ENCODE data around the gene MSH5.
"Not testable (repeated sequence)": the region's sequence is repeated elsewhere in the genome, so short reads cannot be mapped to it uniquely, and the experiment has no call there.

Gene MSH5

DNA sequence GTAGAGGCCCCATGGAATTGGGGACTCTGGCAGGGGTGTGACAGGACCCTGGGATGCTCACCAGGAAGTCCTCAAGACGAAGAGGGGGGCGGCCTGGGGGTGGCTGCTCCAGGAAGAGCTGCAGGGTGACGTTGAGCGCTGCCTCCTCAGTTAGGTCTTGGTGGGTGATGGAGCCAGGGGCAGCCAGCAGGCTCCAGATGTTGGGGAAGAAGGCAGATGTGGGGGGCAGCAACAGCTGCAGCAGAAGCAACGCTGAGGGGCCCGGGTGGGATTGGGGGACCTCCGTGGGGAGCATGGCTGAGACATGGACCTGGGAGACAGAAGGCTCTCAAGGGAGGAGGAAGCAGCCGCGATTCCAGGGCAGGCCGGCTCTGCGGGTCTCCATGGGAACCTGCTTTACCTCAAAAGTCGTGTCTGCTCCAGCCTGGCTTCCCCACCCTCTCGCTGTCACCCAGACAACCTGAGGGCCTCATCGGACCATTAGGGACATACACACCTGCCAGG lies 36.7 kb downstream of the MSH5 start:
- FAIRE-seq (no peak), DNase-seq (ENCODE audit: insufficient read length, low spot score) (no peak)

DNA sequence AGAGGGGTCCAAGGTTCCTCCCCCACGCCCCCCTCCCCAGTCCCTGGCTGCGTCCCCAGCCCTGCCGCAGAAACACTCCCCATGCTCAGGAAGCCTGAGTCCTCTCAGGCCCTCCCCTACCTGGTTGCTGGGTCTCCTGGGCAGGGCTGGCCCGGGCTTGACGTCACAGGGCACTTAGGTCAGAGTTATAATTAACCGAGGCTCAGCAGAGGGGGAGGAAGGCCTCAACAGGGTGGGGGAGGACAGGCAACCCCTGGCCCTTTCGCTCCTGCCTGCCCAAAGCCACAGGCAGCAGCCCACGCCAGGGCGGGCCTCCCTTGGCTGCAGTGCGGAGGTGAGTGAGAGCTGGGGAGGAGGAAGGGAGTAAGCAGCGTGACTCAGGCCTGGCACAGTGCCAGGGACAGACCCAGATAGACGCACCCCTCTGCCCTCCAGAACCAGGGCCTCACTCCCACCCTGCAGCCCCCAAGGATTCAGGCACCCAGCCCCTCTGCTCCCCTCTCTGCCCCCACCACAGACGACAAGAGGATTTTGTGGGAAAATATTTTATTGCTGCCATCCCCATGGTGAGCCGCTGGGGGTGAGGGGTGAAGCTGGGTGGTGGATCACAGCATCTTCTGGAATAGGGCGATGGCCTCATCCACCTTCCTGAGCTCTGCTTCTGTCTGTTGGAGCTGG lies 37.3 kb downstream of the MSH5 start, which contains the start of gene VWA7:
Gene VWA7 (minus strand): TSS at position 340 of the 678 bp plus-strand sequence. CDS start 549 bp downstream, outside the sequence.
- DNase-seq (ENCODE audit: insufficient read length, low spot score) (peak; percentile 85), FAIRE-seq (peak; percentile 94)

DNA sequence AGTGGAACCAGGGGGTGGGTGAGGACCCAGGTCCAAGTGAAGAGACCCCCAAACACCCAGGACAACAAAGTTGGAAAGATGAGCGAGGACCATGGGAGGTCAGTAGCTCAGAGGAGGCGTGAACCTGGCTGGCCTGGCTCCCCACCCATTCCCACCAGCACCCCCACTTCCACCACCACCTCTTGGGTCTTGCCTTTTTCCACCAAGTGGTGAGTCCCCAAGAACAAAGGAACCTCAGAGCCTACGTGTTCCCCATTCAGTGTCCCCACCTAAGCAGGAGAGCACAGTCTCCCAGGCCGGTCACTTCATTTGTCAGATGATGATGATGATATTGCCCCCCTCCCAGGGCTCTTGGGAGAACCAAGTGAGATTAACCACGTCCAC lies 37.9 kb downstream of the MSH5 start:
- no peak for FAIRE-seq
- no peak for DNase-seq (ENCODE audit: insufficient read length, low spot score)

DNA sequence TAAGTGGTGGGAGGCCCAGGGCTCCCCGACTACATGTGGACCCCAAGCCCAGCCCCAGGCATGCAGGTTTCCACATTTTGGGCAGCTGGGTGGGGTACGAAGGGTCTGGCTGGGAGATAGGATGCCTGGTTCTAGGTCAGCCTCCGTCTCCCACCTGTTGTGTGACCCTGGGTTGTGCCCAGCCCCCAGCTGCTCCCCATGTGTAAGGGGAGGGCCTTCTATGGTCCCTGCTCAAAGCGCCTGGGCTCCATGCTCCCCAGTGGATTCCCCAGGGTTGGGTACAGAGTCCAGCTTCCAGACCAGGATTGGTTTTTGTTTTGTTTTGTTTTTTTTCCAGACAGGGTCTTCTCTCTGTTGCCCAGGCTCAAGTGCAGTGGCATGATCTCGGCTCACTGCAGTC lies 38.4 kb downstream of the MSH5 start:
- DNase-seq (ENCODE audit: insufficient read length, low spot score), result no peak
- FAIRE-seq, result no peak

DNA sequence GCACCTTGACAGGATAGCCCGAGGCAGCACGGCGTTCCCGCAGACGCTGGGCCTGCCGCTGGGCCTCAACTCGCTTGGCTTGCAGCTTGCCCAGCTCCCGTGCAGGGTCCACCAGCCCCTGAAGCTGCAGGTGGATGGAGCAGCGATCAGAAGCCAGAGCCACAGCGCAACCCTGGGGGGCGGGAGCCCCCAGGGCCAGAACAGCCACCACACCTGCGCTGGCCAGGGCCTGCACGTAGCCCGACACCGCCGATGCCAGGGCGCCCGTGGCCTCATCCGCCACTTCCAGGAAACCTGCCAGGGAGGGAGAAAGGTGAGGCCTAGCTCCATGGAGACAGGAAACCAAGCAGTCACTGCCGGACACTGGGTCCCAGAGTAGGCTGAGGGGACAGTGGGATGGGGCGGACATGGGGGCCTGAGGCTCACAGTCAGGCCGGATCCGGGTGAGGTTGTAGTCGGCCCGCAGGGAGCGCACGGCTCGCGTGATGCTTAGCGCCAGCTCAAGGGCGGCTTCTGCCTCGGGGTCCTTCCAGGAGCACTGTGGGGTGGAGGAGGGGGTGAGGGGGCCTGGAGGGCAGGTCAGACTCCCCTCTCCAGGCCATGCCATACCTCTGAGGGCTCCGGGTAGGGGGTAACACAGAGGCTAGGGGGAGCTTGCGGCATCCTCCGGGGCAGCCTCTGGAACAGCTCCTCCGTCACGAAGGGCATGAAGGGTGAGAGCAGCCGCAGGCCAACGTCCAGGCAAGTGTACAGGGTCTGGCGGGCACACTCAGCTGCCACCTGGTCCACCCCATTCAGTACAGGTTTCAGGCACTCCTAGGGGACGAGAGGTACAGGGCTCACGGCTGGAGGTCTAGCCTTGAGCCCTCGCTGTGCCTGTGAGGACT lies 39.4 kb downstream of the MSH5 start:
- DNase-seq (ENCODE audit: insufficient read length, low spot score) (no peak), FAIRE-seq (no peak)

DNA sequence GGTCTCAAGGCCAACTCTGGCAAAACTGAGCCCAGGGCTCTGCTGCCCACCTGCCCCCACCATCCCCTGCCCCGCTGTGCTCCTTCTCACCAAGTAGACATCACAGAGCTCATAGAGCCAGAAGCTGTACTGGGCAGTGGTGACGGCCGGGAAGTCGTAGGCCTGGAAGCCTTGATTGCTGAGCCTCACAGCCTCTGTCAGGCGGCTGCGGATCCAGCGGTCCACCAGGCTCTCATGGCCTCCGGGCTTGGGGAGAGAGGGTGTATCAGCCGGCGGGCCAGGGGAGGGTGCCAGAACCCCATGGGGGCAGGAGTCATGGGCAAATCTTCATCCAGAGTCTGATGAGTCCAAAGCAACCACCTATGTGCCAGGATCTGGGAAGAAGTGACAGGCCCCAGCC lies 40.1 kb downstream of the MSH5 start:
- FAIRE-seq (no peak), DNase-seq (ENCODE audit: insufficient read length, low spot score) (no peak)

DNA sequence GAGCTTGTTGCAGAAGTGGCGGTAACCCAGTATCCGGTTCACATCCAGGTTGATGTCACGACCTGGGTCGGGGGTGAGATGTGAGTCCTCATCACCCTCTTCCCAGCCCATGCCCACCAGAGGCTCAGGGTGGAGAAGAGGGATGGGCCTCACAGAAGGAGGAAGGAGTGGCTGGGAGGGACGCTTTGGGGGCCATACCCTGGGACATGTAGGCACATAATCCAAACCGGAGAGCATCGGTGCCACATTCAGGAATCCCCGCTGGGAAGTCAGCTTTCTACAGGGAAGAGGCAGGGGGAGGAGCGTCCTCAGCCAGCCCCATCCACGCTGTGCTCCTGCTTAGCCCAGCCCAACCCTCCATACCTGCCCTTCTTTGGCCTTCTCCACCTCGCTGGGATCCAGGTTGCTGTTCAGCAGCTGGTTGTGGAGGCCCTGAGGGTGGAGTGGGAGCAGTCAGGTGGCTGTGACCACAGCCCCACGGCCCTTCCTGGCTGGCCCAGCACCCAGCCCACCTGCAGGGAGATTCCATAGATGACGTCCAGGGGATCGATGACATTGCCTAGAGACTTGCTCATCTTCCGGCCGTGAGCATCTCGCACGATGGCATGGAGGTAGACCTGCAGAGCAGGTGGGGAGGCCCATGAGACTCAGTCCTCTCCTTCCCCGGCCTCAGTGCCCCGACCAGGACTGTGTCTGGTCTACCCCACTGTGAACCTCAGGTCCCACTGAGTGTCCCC lies 40.9 kb downstream of the MSH5 start:
- DNase-seq (ENCODE audit: insufficient read length, low spot score), result no peak
- FAIRE-seq, result no peak

DNA sequence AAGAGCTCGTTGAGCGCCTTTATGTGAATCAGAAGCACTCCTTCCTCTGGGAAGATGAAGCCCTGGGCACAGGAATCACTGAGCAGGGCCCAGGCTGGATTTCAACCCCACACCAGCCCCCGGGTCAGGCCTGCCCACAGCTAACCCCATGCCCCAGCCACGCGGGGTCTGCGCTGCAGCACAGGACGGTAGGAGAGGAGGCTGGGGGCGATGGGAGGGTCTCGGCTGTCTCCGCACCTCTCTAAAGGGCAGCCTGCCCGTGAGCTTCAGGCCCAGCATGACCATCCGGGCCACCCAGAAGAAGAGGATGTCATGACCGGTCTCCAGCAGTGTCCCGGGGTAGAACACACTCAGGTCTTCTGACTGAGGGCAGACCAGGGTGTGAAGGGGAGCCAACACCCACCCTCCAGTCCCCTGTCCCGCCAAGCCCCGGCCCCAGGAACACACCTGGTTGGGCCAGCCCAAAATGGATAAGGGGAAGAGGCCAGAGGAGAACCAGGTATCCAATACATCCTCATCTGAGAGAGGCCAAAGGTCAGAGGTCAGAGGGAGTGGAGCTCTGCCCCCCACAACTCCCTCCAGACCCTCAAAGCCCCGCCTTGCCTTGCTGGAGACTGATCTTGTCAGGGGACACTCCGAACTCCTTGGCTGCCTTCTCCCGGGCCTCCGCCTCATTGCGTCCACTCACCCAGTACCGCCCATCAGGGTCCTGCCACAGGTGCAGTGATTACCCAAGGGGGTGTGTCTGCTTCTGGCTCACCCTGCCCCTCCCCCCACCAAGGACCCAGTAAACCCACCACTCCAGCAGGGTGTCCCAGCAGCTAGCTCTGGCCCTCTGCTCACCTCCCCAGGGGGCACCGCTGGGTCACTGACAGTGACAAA lies 41.7 kb downstream of the MSH5 start:
- DNase-seq (ENCODE audit: insufficient read length, low spot score) (no peak), FAIRE-seq (no peak)

DNA sequence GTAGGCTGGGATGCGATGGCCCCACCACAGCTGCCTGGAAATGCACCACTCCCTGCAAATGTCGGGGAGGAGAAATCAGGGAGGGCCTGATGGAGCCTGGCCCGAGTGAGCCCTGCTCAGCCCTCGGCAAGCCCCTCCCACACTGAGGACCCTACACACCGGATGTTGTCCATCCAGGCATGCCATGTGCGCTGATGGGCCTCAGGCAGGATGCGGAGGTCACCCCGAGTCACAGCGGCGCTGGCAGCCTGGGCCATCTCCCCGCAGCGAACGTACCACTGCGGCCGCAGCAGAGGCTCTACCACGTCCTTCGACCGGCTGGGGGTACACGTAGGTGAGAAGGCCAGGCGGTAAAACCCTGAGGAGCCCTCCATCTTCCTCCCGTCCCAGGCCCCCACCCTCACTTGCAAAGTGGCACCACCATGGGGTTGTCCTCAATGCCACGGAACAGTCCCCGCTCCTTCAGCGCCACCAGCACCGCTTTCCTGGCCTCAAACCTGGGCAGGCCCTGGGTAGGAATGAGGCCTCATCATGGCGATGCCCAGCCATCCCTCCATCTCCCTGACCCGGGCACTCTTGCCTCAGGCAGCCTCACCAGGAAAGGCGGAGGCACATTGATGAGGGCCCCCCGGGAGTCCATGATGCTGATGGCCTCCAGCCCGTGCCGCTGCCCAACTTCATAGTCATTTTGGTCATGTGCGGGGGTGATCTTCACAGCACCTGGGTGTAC lies 42.5 kb downstream of the MSH5 start:
- no peak for DNase-seq (ENCODE audit: insufficient read length, low spot score)
- no peak for FAIRE-seq

DNA sequence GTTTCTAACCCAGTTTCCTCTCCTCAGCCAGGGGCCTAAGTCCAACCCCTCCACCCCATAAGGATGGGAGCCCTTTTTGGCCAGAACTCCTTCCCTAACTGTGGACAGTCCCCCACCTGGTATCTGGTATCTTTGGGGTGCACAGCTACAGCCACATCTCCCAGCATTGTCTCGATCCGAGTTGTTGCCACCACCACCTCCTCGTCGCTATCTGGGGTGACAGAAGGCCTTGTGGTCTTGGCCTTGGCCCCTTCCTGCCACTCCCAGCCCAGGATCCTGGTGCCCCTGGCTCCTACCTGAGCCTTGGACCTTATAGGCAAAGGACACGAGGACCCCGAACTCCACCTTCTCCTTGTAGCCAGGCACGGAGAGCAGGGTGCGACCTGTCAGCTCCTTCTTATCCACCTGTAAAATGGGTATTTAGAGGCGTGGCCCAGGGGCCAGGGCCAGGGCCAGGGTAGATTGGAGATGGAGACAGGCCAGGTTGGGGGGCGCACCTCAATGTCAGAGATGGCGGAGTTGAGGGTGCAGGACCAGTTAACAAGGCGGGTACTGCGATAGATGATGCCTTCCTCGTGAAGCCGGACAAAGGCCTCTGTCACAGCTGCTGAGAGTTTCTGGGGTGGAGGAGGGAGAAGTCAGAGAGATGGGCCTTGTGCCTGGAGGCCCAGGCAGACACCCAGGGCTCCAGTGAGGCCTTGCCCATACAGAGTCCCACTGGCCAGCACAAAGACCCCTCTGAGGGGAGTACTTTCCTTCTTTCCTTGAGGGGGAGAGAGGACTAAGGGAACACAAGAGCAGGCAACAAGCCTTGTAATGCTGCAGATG lies 44.5 kb downstream of the MSH5 start:
- FAIRE-seq (no peak), DNase-seq (ENCODE audit: insufficient read length, low spot score) (no peak)

DNA sequence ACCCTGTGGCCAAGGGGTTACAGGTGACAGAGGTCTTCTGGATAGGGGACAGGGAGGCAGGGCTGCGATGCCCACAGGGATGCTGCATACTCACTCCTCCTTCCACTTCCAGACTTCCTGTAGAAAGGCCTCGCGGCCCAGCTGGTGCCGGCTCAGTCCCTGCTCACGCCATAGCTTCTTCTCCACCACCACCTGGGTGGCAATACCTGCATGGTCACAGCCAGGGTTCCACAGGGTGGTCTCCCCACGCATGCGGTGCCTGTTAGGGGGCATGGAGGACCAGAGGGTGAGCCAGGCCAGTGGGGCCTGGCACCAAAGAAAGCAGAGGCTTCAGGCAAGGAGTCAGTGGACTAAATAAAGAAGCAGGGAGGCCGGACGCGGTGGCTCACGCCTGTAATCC lies 45.7 kb downstream of the MSH5 start:
- DNase-seq (ENCODE audit: insufficient read length, low spot score) (no peak), FAIRE-seq (no peak)

DNA sequence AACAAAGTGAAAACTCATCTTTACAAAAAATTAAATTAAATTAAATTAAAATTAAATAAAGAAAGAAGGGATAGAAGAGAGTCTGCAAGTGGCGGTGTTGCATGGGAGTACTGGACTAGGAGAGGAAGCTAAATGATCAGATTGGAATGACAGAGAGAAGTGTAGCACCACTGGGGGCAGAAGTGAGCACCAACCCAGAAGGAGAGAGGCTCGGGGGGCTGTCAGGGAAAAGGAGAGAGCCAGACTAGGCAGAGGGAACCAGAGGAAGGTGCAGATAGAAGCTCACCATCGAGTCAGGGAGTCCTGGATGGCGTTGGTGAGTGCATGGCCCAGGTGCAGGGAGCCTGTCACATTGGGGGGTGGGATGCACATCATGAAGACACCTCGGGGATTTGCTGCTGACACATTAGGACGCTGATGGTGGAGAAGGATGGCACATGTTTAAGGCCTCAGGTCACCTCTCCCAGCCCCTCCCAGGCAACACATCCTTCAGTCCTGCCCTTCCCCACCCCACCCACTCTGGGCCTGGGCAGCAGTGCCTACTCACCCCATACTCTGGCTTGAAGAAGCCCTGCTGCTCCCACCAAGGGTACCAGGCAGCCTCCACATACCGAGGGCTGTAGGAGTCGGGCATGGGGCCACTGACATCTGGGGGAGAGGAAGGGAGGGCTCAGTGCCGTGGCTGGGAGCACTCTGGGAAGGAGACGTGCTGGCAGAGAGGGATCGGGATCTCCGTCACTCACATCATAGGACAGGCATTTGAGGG lies 51.7 kb downstream of the MSH5 start:
- no peak for FAIRE-seq
- peak; percentile 71 for DNase-seq (ENCODE audit: insufficient read length, low spot score)

DNA sequence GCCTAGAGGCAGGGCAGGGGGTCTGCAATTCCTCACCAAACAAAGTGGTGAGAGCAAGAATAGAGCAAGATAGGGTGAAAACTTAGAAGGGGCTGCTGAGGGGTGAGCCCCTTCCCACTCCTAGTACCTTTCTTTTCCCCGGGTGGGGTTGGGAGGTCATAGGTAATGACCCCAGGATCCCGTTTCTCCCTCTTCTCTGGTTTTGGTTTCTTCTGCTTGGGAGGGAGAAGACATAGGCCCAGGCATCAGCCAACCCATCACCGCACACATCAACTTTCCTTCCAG lies 52.2 kb downstream of the MSH5 start:
- DNase-seq (ENCODE audit: insufficient read length, low spot score) (no peak), FAIRE-seq (no peak)

DNA sequence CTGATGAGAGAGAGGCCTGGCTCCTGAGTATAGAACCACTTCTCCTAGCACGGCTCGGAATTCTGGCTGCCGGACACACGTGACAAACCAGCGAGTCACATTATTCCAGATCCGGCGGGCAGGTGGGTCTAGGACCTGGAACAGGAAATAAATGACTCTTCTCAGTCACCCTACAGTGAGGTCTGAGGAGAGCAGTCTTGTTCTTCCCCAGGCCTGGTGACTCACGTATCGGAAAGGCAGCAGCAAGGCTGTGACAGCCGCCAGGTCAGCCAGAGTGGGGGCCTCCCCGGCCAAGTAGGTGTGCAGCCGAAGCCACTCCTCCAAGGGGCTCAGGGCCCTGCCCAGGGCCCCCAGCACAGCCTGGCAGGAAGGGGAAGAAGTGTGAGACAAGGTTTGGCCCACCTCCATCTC lies 53.0 kb downstream of the MSH5 start:
- DNase-seq (ENCODE audit: insufficient read length, low spot score) (no peak), FAIRE-seq (no peak)

DNA sequence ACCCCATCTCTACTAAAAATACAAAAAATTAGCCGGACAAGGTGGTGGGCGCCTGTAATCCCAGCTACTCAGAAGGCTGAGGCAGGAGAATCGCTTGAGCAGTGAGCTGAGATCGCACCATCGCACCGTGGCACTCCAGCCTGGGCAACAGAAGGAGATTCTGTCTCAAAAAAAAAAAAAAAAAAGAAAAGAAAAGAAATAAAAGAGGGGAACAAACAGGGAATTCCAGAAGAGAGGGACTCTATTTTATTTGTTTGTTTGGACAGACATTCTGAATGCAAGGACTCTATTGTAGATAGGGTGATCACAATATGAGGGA lies 54.1 kb downstream of the MSH5 start:
- DNase-seq (ENCODE audit: insufficient read length, low spot score); FAIRE-seq: not testable (repeated sequence)

DNA sequence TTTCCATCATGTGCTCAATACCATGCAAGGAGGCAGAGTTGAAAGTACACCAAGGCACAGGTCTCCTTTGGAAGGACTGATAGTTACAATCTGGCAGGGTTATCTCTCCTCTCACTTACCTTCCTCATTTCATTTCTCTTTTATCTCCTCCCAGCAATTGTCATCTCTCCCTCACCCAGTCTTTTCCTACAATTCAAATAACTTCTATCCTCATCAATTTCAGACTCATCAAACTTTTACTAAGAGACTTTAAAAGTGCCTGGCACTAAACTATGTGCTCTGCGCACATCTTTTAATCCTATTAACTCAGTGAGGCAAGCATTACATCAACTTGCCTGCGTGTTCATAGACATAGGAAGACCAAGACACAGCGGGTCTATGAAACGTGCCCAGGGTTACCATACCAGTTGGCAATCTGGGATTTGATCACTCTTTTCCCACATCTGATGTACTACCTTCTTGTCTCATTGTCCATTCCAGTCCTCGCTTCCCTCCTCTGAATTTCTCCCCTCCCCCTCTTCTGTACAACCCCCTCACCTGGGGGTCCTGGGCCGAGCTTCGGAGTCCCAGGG lies 54.6 kb downstream of the MSH5 start:
- FAIRE-seq, result no peak
- no peak for DNase-seq (ENCODE audit: insufficient read length, low spot score)

DNA sequence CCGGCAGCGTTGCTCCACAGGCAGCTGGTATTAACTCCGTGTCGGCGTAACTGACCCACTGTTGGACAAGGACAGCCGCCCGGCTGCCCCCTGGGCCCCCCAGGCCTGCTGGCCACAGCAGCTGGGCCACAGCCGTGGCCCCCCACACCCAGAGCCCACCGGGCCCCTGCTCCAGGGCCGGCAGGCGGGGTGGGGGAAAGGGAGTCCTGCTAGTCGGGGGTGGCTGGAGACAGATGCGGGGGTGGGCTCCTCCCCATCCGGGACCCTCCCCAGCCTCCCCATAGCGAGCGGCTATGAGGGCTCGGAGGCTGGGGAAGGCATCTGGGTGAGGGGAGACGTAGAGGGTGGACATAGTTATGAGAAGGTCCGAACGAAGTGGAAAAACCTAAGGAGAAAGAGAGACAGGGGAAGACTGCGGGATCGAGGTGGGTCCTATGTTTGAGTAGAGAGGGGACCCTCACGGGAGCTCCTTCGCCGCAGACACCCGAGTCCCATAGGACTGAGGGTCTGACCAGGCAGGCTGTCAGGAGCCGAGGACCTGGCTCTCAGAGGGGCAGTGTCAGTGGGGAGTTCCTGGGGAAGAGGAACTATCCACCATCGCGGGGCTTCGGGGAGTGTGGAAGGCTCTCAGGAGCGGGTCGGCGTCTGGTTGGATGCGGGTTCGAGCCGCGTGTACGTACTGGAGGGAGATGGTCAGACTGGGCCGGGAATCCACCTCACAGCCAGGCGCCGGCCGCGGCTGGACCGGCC lies 55.2 kb downstream of the MSH5 start:
- FAIRE-seq (no peak), DNase-seq (ENCODE audit: insufficient read length, low spot score) (no peak)

Data from HTR-8/SVneo (cell line).